ENCODE data around the gene COL5A1.

COL5A1 gene

DNA sequence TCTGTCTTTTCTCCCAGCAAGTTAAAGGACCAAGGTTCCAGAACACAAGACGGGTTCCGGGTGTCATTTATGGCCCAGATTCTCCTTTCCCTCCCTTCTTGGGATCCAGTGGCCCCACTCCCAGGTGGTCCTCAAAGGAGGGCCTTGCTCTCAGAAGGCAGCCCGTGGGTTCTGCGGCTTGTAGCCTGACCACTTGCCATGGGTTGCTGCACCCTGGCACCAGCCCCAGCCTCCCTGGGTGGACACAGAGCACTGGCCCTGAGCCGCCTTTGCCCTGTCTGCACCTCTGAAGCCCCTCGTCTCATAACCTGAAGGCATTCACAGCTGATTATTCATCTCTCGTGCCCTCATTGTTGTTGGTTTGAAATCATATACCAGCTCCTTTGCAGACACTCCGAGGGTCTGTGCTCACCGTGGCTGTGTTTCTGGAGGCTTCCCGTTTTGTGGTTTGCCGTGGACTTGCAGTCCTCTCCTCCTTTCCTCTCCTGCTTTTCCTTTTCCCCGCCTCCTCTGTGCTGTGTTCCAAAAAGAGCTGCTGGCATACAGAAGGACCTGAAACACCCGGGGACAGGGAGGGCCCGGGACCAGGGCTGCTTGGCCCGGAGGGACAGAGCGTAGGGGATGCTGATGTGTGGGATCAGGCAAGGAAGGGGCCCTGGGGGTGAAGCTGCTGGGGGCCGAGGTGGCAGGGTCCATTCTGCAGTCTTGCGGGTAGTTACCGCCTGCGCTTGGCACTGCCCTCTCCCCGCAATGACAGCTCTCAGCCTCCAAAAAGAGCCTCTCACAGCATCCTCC is 189.5 kb downstream of the COL5A1 start:
- DNase-seq, result no peak

DNA sequence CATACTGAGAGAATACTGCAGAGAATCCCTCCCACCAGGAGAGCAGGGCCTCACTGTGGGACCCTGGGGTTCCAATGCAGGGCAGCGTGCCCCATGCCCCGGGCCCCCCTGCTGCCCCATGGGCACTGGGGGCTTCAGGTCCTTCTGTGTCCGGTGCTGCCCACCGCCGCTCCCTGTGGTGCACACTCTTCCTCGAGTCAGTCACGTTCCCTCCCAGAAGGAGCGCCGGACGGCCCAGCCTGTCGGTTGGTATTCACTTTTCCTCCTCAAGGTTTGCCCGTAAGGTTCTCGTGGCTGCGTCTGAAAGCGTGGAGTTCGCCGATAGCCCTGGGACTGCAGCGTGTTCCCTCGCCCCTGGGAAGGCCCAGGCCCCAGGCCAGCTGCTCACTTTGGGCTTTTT is 190.9 kb downstream of the COL5A1 start:
- DNase-seq, result no peak

DNA sequence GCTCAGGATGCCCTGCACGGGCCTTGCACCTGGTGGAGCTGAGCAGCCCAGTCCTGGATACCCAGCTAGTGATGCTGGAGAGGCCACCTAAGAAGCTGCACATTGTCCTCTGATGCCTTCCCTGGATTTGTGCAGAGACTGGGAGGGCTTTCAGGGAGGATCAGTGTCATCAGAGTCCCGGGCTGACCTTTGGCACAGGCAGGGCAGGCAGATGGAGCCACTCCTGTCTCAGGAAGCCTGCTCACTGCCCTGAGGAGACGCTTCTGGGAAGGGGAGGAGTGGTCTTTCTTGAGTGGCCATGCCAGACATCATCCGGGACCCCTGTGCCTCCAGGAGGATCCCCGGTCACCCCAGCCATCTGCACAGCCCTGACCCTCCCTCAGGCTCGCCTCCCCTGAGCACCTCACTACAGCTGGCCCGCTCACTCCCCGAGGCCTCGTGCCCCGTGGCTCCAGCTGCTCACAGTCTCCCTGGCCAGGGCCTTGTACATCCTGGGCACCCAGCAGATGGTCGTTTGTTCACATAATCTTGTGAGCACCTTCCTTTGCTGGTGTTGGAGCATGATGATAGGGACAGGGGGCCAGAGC is 191.8 kb downstream of the COL5A1 start:
- DNase-seq, result no peak

DNA sequence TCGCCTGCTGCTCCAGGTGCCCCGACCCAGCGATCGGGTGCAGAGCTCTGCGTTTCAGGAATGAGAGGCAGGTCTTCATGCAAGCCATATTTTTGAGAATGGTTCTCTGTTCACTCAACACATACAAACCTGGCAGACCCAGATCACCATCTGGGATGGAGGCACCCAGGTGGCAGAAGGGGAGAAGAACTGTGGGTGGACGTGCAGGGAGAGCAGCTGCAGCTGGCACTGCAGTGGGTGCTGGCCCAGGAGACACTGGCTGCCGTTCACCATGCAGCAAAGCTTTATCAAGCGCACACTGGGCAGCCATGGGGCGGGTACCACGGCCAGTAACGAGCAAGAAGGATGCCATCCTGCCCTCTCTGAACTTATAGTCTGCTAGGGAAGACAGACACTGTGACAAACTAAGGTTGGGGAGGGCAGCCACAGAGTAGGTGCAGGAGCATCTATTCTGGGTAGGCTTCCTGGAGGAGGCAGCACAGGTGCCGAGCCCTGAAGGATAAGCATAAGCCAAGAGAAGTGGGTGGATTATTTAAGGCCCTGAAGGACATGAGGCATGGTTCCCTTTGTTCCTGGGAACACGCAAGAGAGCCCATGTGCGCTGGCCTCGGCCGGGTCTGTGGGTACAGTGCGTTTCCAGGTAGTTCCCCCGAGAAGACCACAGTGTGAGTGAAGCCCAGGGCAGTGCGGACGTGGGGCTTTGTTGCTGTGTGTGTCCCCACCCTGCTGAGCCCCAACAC is 192.8 kb downstream of the COL5A1 start:
- no peak for DNase-seq

DNA sequence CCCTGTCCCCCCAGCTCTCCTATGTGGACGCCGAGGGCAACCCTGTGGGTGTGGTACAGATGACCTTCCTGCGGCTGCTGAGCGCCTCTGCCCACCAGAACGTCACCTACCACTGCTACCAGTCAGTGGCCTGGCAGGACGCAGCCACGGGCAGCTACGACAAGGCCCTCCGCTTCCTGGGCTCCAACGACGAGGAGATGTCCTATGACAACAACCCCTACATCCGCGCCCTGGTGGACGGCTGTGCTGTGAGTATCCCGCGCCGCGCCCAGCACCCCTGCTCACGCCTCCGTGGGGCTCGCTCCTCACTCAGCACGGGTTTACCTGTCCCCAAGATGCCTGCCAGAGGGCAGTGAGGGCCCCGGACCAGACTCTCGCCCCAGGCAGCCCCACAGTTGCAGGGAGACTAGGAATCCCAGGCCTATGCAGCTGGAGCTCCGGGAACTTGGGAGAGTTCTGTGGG is 193.4 kb downstream of the COL5A1 start:
- no peak for DNase-seq

DNA sequence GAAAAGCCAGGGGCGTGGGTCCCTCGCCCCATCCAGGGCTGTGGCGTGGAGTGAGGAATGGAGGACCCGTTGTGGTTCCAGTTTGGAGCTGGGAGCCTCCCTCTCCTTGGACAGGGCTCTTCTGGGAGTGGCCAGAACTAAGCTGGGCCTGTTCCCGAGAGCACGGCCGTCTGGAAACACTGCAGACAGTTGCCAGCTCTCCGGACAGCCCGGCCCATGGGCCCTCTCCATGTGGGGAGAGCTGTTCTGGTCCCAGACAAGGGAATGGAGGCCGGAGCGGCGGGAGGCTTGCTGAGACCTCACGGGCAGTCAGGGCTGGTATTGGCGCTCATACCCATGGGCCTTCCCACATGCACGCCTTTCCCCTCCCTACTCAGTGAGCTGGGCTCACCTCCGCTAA is 193.8 kb downstream of the COL5A1 start:
- DNase-seq, result no peak

DNA sequence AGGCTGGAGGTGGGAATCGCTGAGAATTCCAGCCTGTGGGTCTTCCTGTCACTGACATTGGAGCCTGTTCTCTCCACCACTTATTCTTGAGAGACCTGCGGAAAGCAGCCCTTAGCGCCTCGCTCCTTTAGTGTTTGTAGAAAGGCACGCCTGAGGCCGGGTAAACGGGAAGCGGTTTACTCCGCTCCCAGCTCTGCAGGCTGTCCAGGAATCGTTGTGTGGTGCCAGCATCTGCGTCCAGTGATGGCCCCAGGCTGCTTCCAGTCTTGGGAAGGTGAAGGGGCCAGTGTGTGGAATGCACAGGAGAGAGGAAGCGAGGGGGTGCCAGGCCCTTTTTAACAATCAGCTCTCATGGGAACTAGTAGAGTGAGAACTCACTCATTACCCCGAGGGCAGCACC is 194.4 kb downstream of the COL5A1 start:
- DNase-seq, result no peak

DNA sequence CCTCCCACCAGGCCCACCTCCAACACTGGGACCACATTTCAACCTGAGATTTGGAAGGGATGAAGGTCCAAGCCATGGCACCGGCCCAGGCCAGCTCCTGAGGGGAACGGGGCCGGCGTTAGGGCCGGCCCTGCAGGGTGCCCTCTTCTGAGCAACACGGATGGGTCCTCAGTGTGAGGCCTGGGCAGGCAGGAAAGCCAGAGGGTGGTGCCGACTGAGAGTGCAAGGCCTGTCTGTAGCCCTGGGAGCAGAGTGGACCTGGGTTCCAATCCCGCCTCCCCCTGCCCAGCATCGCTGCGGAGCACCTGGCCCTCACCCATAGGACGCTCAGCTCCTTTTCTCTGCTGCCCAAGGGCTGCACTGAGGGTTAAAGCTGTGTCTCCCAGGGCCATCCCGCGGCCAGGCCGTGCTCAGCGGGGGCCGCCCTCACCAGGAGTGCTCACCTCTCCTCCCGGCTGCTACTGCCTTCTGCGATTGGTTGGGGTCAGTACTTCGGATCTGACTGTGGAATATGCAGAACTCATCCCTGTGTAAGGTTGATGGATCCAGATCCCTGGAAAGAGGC is 194.9 kb downstream of the COL5A1 start:
- no peak for DNase-seq

DNA sequence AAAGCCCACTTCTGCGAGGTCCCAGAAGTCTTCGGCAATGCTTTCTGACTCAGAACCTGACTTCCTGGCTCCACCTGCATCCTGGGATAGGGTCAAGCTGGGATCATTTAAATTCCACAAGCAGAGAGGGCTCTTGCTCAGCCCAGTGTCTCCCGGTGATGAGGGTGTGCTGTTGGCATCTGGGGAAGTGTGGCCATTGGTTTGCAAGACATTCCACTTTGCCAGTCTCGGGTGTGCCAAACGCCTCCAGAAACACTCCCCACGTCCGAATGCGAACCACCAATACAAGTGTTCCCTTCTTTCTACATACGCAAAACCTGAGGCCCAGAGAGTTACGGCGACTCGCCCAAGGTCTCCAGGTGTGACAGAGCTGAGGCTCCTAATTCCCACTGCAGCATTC is 195.9 kb downstream of the COL5A1 start:
- DNase-seq, result no peak

DNA sequence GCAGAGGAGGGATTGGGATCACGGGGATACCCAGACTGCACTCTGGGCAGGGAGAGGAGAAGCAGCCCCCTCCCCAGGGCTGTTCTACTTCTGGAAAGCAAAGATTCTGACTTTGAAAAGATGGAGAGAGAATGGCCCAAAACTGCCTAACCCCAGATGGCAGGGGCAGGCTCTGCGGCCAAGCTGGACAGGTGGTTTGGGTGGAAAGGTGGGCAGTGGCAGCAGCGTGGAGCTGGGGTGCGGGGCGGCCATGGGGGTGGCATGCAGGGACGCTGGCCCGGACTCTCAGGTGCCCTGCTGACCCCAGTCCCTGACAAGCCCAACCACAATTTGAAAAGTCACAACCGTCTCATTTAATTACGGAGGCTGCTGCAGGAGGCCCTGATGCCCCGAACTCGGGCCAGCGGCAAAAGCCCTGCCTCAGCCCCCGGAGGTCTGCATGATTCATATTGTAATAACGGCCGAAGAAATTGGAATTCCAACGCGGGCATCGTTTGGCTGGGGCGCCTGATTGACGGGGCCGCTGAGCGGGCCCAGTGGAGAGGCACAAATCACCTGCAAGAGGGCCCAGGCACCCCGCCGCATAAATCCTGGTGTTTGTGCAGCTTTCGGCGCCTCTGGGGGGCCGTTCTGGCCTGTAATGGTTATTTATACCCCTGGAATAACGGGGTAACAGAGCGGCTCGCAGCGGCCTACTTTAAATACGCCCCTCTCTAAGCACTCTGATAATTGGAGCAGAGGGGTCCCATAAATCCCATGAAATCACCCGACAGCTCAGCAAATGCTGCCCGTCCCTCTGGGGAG is 197.2 kb downstream of the COL5A1 start:
- DNase-seq, result no peak

DNA sequence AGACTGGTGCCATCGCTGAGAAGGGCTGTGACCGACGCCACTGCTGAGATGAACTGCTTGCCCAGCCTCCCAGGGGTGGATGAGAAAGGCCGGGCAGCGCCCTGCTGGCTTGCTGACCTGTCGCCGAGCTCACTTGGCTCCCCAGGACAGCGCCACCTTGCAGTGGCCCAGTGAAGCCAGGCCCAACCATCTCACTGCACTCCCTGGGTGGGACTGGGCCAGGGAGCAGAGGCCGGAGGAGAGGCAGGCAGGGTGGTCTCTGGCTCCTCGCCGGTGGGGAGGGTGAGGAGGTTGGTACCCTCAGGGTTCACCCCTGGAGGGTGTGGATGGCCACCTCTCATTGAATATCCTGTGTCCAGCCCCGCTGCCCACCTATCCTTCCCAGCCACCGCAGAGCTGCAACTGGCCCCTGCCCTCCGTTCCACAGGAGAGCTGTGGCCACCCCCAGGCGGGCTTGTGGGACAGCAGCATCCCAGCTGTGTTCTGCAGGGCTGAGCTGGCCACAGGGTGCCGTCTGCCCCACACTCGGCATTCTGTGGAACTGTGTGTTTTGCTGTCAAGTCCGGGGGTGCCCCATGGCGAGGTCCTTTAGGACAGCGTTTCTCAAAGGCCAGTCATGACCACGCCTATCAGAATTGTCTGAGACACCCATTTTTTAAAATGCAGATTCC is 198.0 kb downstream of the COL5A1 start:
- no peak for DNase-seq

DNA sequence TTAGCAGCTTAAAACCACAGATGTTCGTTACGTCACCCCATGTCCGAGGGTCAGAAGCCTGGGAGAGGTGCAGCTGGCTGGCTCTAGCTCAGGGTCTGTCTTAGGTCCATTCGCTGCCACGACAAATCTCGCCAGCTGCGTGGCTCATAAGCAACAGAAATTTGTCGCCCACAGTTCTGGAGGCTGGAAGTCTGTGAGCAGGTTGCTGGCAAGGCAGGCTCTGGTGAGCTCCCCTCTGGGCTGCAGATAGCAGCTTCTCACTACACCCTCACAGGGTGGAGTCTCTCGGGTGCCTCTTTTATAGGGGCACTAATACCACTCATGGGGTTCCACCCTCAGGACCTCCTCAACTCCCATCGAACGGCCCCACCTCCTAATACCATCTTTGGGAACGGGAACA is 198.9 kb downstream of the COL5A1 start:
- no peak for DNase-seq

DNA sequence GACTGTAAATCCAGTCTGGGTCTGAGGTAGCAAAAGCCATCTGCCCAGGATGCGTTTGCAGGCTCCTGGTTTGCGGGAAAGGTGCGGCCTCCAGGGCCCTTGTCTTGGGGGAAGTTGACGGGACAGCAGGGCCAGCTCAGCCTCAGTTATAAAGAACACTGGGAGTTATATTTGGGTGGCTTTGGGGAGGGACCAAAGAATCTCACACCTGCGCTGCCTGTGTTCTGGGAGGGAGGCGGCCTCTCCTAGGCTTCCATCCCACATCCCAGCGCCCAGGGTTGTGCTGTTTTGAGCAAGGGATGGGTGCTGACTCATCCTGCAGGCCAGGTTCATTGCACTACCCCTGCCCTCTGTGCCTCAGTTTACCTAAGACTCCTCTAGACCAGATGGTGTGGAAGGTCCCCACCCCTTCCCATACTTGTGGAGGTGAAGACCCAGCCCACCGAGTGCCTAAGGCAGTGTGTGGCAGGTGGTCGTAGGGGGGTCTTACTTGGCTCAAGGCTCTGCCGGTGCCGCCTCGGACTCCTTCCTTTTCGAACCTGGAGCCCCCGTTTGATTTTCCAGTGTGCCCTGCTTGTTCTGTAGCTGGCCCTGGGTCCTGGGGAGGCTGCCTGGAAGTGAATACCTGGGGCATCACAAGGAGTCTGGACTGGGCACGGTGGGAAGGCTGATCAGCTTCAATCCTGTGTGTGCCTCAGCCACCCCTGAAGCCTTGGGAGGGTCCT is 199.7 kb downstream of the COL5A1 start:
- DNase-seq, result no peak

DNA sequence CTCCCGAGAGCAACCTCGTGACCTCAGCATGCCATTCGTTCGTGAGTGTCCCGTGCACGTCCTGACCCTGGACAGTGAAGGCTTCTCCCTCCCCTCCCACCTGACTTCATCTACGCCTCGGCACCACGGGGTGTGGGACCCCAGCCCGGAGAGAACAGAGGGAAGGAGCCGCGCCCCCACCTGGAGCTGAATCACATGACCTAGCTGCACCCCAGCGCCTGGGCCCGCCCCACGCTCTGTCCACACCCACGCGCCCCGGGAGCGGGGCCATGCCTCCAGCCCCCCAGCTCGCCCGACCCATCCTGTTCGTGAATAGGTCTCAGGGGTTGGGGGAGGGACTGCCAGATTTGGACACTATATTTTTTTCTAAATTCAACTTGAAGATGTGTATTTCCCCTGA is 200.7 kb downstream of the COL5A1 start:
- DNase-seq, result no peak

DNA sequence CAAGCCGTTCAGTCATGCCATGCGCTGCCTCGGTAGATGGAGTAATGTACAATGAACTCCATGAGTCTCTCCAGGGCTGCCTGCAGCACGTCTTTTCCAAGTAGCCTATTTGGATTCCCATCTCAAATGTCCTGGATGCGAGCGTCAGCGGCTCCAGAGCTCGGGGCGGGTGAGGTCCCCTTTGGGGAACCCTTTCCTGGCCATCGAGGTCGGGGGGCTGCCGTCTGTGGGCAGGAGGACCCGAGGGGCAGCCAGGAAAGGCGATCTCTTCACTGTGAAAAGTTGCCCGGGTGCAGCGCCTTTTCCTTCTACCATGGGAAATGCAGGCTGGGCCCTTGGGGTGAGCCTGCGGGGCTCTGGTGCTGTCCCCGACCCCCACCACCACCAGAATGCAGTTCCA is 202.1 kb downstream of the COL5A1 start:
- no peak for DNase-seq

DNA sequence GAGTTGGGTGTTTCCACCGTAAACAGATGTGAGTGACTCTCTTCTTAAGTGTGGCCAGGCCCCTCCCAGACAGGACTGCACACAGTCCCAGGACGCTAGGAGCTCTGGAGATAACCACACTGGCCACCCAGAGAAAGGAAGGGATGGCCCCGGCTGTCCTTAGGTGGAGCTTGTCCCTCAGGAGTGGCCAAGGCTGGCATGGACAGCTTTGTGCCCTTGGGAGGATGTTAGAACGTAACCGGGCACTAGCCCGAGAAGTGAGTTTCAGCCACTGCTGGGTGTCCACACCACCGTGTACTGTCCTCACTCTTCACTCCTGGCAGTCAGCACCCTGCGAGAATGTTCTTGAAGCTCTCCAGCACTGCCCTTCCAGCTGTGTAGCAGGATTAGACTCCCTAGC is 203.2 kb downstream of the COL5A1 start:
- DNase-seq, result no peak

DNA sequence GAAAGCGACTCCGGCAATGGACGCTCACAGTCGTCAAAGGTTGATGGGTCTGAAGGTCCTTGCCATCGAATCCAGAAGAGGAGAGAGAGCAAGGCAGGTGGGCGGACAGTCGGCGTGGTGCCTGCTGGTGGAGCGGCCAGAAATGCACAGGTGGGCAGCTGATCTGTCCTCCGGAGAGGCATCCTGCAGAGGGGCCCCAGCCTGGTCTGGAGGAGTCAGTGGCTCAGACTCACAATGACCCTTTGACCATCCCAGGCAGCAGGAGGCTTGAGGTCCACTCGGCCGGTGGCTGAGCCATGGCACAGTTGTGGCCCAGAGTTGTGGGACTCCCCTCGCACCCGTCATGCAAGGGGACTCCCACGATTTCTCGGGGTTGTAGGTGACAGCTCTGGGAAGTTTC is 204.6 kb downstream of the COL5A1 start:
- no peak for DNase-seq

DNA sequence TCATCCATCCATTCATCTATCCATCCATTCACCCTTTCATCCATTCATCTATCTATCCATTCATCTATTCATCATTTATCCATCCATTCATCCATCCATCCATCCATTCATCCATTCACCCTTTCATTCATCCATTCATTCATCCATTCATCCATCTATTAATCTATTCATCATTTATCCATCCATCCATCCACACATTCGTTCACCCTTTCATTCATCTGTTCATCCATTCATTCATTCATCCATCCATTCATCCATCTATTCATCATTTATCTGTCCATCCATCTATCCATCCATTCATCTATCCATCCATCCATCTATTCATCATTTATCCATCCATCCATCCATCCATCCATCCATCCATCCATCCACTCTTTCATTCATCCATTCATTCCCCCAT is 205.1 kb downstream of the COL5A1 start:
- DNase-seq, result no peak

DNA sequence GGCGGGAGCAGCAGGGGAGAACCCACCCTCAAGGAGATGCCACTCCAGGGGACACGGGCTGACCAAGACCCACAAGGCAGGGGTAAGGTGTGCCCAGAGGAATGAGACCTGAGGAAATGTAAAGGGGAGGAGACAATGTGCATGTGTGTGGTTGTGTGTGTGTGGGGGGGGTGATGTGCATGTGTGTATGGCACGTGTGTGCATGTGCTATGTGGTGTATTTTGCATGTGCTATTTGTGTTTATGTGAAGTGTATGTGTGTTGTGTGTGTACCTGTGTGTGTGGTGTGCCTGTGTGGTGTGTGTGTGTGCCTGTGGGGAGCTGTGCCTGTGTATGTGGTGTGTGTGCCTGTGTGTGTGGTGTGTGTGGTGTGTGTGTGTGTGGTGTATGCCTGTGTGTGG is 205.5 kb downstream of the COL5A1 start:
- DNase-seq, result no peak

DNA sequence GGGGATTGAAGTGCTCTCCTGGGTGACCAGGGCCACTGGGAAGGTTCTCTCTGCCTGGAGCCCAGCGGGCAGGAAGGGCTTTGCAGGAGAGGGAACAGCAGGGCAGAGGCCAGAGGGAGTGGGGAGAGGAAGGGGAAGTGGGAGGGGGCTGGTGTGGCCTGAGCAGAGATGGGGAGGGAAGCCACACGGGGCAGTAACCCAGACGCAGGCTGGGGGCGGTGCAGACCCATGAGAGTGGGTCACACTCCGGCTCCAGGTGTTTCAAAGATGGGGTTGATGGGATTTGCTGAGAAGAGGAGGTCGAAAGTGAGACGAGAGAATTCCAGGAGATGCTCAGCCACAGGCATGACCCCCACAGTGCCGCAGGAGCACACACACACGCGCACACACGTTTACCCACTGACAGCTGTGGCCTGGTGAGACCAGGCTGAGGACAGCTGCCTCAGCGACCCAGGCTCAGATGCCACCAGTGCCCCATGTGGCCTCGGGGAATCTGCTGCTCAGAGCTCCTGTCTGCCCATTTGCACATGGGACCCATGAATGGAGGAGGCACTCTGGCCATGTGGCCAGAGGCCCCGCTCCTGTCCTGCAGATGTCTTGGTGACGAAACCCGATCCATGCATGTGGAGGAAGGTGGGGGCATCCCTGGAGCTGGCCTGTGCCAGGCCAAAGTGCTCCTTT is 206.3 kb downstream of the COL5A1 start:
- DNase-seq, result no peak
